Measurements from ENCODE around the gene TAC4.
A peak's percentile ranks its signal among the peaks of the same experiment; 100 is the strongest.

The TAC4 gene

GRCh38 chr17:49869038-49869374 is 21.1 kb upstream of the TAC4 start:
- no peak for DNase-seq (ENCODE audit: low spot score in 2 of 2)
- Mint-ChIP-seq H3K9me3 (no peaks in the 10 kb centered on the region), H3K36me3 (ENCODE audit: insufficient read depth) (peaks cover 4% of the 10 kb centered on the region), H3K4me1 (peaks cover 11% of the 10 kb centered on the region), H3K27me3 (peaks cover 17% of the 10 kb centered on the region), H3K4me3 (no peak overlapping the region), H3K27ac (ENCODE audit: low read depth) (peak overlapping the region; percentile 39)
- ATAC-seq (replicated peaks; ENCODE audit: extremely low read depth, poor library complexity, severe bottlenecking), result no peak

DNA sequence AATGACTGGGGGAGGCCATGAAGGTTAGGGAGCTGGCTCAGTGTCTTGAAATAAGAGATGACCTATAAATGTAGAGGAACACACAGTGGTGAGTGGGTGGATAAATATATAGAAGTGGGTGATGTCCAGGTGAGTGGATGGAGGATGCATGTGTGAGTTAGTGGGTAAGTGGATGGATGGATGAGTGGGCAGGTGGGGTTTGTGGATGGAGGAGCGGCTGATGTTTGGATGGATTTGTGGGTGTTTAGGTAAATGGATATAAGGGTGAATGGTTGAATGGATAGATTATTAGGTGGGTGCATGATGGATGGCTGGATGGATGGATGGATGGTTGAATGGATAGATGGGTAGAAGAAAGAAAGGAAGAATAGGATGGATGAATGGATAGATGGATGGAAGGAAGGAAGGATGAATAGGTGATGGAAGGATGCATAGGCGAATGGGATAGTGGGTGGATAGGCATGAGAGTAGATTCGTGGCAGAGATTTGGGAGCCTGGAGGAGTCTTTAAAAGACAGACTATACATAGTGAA is 19.1 kb upstream of the TAC4 start:
- DNase-seq (ENCODE audit: low spot score in 2 of 2) (no peak), ATAC-seq (replicated peaks; ENCODE audit: extremely low read depth, poor library complexity, severe bottlenecking) (no peak)
- Mint-ChIP-seq H3K4me3 (no peak overlapping the region), H3K27ac (ENCODE audit: low read depth) (no peak overlapping the region), H3K36me3 (ENCODE audit: insufficient read depth) (peaks cover 1% of the 10 kb centered on the region), H3K4me1 (no peaks in the 10 kb centered on the region), H3K27me3 (peaks cover 8% of the 10 kb centered on the region), H3K9me3 (no peaks in the 10 kb centered on the region)

- no peak for ATAC-seq (replicated peaks; ENCODE audit: extremely low read depth, poor library complexity, severe bottlenecking)
- H3K4me1 Mint-ChIP-seq, result peaks cover 4% of the 10 kb centered on the region
- H3K9me3 Mint-ChIP-seq, result no peaks in the 10 kb centered on the region
- no peak overlapping the region for H3K4me3 Mint-ChIP-seq
- H3K27me3 Mint-ChIP-seq, result peaks cover 8% of the 10 kb centered on the region
- no peak overlapping the region for H3K27ac Mint-ChIP-seq (ENCODE audit: low read depth)
- peaks cover 1% of the 10 kb centered on the region for H3K36me3 Mint-ChIP-seq (ENCODE audit: insufficient read depth)
- no peak for DNase-seq (ENCODE audit: low spot score in 2 of 2)
Observed at GRCh38 chr17:49866019-49866380, 18.1 kb upstream of the TAC4 start.

GRCh38 chr17:49862781-49863331 is 15.0 kb upstream of the TAC4 start:
- H3K27me3 Mint-ChIP-seq, result no peaks in the 10 kb centered on the region
- H3K4me3 Mint-ChIP-seq, result no peak overlapping the region
- peaks cover 6% of the 10 kb centered on the region for H3K4me1 Mint-ChIP-seq
- no peak for DNase-seq (ENCODE audit: low spot score in 2 of 2)
- H3K9me3 Mint-ChIP-seq, result no peaks in the 10 kb centered on the region
- no peak for ATAC-seq (replicated peaks; ENCODE audit: extremely low read depth, poor library complexity, severe bottlenecking)
- H3K36me3 Mint-ChIP-seq (ENCODE audit: insufficient read depth), result peaks cover 1% of the 10 kb centered on the region
- H3K27ac Mint-ChIP-seq (ENCODE audit: low read depth), result no peak overlapping the region

- H3K36me3 Mint-ChIP-seq (ENCODE audit: insufficient read depth), result peaks cover 2% of the 10 kb centered on the region
- H3K4me1 Mint-ChIP-seq, result peaks cover 6% of the 10 kb centered on the region
- ATAC-seq (replicated peaks; ENCODE audit: extremely low read depth, poor library complexity, severe bottlenecking) (no peak), DNase-seq (ENCODE audit: low spot score in 2 of 2) (peak; percentile 24 to 37)
- no peak overlapping the region for H3K27ac Mint-ChIP-seq (ENCODE audit: low read depth)
- no peaks in the 10 kb centered on the region for H3K27me3 Mint-ChIP-seq
- no peak overlapping the region for H3K4me3 Mint-ChIP-seq
- H3K9me3 Mint-ChIP-seq, result no peaks in the 10 kb centered on the region
Observed at GRCh38 chr17:49861150-49861884, 13.4 kb upstream of the TAC4 start.

DNA sequence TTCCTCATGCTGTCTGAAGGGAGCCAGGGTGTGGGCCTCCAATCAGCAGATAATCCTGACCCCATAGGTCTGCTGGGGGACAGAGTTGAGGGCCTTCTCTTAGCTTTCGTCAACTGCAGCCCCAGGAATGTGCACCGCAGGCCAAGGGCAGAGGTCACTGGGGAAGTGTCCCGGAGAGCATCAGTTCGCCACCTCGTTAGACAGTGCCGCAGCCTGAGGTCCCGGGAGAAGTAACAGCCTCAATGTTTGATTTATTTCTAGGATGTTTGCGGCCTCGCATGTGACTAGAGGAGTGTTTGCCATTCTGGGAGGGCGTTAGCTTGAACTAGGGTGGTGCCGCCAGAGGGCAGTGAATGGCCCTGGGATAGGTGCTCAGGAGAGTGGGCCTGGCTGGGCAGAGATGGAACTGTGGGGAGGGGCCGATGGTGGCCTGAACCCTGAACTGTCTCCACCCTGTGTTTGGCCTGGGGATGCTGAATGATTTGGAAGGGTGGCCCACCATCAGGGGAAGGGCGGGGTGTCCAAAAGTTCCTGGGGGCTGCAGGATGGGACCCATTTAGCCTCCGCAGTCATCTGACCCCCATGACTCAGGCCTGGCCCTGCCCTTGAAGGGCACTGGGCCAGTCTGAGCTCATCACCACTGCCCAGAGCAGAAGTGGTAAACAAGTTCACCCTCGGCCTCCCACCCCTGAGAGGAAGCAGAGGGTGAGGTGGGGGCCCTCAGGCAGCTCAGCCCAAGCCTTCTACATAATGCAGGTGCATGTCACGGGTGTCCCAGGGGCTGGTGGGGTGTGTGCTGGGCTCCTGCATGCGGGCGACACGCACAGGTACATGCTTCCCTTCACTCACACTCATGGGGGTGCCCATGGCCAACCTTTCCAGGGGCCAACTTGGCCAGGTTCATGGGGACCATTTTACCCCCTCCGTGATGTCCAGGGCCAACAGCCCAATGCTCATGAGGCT is 12.4 kb upstream of the TAC4 start:
- Mint-ChIP-seq H3K4me3 (no peak overlapping the region), H3K27me3 (no peaks in the 10 kb centered on the region), H3K4me1 (peaks cover 12% of the 10 kb centered on the region), H3K27ac (ENCODE audit: low read depth) (no peak overlapping the region), H3K9me3 (no peaks in the 10 kb centered on the region), H3K36me3 (ENCODE audit: insufficient read depth) (peaks cover 2% of the 10 kb centered on the region)
- ATAC-seq (replicated peaks; ENCODE audit: extremely low read depth, poor library complexity, severe bottlenecking) (no peak), DNase-seq (ENCODE audit: low spot score in 2 of 2) (no peak)

GRCh38 chr17:49858796-49859195 is 10.9 kb upstream of the TAC4 start:
- DNase-seq (ENCODE audit: low spot score in 2 of 2), result no peak
- no peak for ATAC-seq (replicated peaks; ENCODE audit: extremely low read depth, poor library complexity, severe bottlenecking)
- Mint-ChIP-seq H3K27ac (ENCODE audit: low read depth) (peak overlapping the region; percentile 21), H3K4me3 (no peak overlapping the region), H3K27me3 (no peaks in the 10 kb centered on the region), H3K4me1 (peaks cover 12% of the 10 kb centered on the region), H3K36me3 (ENCODE audit: insufficient read depth) (peaks cover 2% of the 10 kb centered on the region), H3K9me3 (no peaks in the 10 kb centered on the region)

GRCh38 chr17:49854126-49854525 is 6.3 kb upstream of the TAC4 start:
- Mint-ChIP-seq H3K4me3 (no peak overlapping the region), H3K36me3 (ENCODE audit: insufficient read depth) (peaks cover 14% of the 10 kb centered on the region), H3K4me1 (peaks cover 27% of the 10 kb centered on the region), H3K9me3 (no peaks in the 10 kb centered on the region), H3K27ac (ENCODE audit: low read depth) (no peak overlapping the region), H3K27me3 (no peaks in the 10 kb centered on the region)
- ATAC-seq (replicated peaks; ENCODE audit: extremely low read depth, poor library complexity, severe bottlenecking) (no peak), DNase-seq (ENCODE audit: low spot score in 2 of 2) (no peak)

- Mint-ChIP-seq H3K27ac (ENCODE audit: low read depth) (no peak overlapping the region), H3K4me1 (peaks cover 27% of the 10 kb centered on the region), H3K27me3 (no peaks in the 10 kb centered on the region), H3K36me3 (ENCODE audit: insufficient read depth) (peaks cover 14% of the 10 kb centered on the region), H3K4me3 (no peak overlapping the region), H3K9me3 (no peaks in the 10 kb centered on the region)
- no peak for ATAC-seq (replicated peaks; ENCODE audit: extremely low read depth, poor library complexity, severe bottlenecking)
- no peak for DNase-seq (ENCODE audit: low spot score in 2 of 2)
Observed at GRCh38 chr17:49853470-49854015, 5.7 kb upstream of the TAC4 start.

DNA sequence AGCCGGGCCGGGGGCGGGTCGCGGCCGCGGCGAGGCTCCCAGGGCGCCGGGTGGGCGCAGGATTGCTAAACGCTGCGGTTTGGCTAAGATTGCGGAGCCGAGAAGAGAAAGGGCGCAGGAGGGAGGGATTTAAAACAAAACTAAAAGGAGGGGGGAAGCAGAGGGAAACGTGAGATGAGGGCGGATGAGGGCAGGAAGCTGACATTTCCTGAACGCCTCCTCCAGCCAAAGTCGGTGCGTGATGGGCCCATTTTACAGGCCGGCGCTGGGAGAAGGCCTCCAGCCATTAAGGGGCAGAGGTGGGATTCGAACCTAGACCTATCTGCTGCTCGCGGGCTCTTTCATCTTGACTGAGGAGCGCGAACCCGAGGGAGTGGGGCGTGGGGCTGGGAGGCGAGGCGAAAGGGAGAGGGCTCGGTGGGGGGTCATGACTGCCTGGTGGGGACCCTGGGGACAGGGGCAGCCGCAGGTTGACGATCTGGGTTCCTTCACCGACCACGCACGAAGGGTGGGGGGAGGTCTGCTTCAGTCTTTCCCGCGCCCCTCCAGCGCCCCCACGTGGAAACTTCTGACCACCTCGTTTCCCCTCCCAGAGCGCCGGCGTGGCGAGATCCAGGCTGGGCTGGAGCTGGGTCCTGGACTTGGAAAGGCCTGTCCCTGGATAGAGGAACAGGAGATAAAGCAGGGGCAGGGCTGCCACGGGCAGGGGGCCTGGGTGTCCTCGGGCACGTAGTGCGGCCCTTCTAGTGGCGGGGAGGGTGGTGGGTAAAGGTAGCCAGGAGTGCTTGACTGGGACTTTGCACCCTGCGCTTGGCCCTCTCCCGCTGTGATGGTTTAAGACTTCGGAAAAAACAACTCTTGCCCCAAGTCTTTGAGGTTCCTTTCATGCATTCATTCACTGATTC is 3.8 kb upstream of the TAC4 start:
- H3K9me3 Mint-ChIP-seq, result no peaks in the 10 kb centered on the region
- peaks cover 16% of the 10 kb centered on the region for H3K36me3 Mint-ChIP-seq (ENCODE audit: insufficient read depth)
- H3K27me3 Mint-ChIP-seq, result no peaks in the 10 kb centered on the region
- ATAC-seq (replicated peaks; ENCODE audit: extremely low read depth, poor library complexity, severe bottlenecking) (peak; percentile 89), DNase-seq (ENCODE audit: low spot score in 2 of 2) (peak; percentile 48 to 51)
- H3K4me1 Mint-ChIP-seq, result peaks cover 27% of the 10 kb centered on the region
- peak overlapping the region; percentile 83 for H3K27ac Mint-ChIP-seq (ENCODE audit: low read depth)
- H3K4me3 Mint-ChIP-seq, result peak overlapping the region; percentile 92

DNA sequence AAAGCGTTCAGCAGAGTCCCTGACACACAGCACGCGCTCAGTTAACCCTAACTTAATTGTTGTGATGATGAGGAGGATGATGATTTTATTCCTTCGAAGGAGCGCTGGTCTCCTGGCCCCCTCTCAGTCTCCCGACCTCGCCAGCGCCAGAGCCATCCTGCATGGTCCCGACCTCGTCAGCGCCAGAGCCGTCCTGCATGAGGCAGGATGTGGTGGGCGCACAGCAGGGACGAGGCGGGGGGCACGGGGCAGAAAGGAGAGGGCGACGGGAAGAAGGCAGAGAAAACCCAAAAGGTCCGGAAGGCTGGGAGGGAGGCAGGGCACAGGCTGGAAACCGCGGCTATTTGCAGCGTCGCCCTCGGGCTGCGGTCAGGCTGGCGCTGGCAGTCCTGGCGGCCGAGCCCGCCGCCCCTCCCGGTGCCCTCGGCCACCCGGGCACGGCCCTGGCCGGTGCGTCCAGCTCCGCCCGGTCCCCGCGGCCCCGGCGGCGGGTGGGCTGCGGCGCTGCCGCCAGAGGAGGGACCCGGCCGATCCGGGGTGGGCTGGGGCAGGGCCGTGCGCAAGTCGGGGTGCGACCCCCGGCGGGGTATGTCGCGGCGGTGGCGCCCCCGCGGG is 3.0 kb upstream of the TAC4 start:
- Mint-ChIP-seq H3K27ac (ENCODE audit: low read depth) (peak overlapping the region; percentile 83), H3K36me3 (ENCODE audit: insufficient read depth) (peaks cover 14% of the 10 kb centered on the region), H3K4me3 (peak overlapping the region; percentile 92), H3K27me3 (no peaks in the 10 kb centered on the region), H3K4me1 (peaks cover 26% of the 10 kb centered on the region), H3K9me3 (no peaks in the 10 kb centered on the region)
- DNase-seq (ENCODE audit: low spot score in 2 of 2), result no peak
- peak; percentile 10 for ATAC-seq (replicated peaks; ENCODE audit: extremely low read depth, poor library complexity, severe bottlenecking)

Measured in central memory CD8-positive, alpha-beta T cell (primary cell).